HEK293 (cell line): ENCODE data around the gene ABHD14A.

Source experiments
- CTCF ChIA-PET: fragments of 350-600 bp; formaldehyde crosslinking; extraction: SDS; loops from one replicate; lab custom pipeline; 2021; ENCODE audit warnings: antibody characterized with exemption; lab: Yijun Ruan, JAX
- POLR2A ChIA-PET: fragments of 300-600 bp; formaldehyde crosslinking; extraction: SDS; loops from one replicate; lab custom pipeline; 2020; ENCODE audit warnings: antibody characterized with exemption, inconsistent platforms; lab: Yijun Ruan, JAX
- H3K27ac ChIP-seq: fragments of 200-500 bp; sonication (Bioruptor generic); 2 replicates; pipeline ENCODE4 v1.5.1; 2014; ENCODE audit warnings: low read depth, low read length, control low read depth, inconsistent platforms; ENCODE audit errors: extremely low read depth
- H3K36me3 ChIP-seq, 2 experiments: fragments of 200-500 bp in 1 of 2; sonication (Bioruptor generic) in 1 of 2; 1 replicate in 1 of 2; 2 replicates in 1 of 2; pipeline ENCODE4 v1.5.1; 2014 to 2017; ENCODE audit warnings: inconsistent platforms in 2 of 2, low read length in 2 of 2; ENCODE audit not compliant: control insufficient read depth in 2 of 2, insufficient read depth in 1 of 2
- H3K4me1 ChIP-seq: fragments of 200-500 bp; sonication (Bioruptor generic); 2 replicates; pipeline ENCODE4 v1.5.1; 2014; ENCODE audit warnings: mild to moderate bottlenecking, low read length, inconsistent platforms; ENCODE audit not compliant: control insufficient read depth, insufficient read depth
- H3K4me3 ChIP-seq: 2 replicates; pipeline ENCODE4 v1.5.1; 2011; ENCODE audit warnings: low read depth, mild to moderate bottlenecking, control low read depth, low read length, moderate library complexity
- H3K9me3 ChIP-seq: fragments of 200-500 bp; sonication (Bioruptor generic); 2 replicates; pipeline ENCODE4 v1.5.1; 2014; ENCODE audit warnings: low read depth, low read length, inconsistent platforms; ENCODE audit not compliant: control insufficient read depth, insufficient read depth
- ATF2 ChIP-seq: fragments of 450-650 bp; formaldehyde crosslinking; IDR thresholded peaks from 2 replicates; pipeline ENCODE4 v1.5.1; 2016; ENCODE audit warnings: missing biosample characterization, missing genetic modification characterization, low read depth
- GLIS2 ChIP-seq: fragments of 450-650 bp; formaldehyde crosslinking; IDR thresholded peaks from 2 replicates; pipeline ENCODE4 v1.5.1; 2016; ENCODE audit warnings: missing biosample characterization, missing genetic modification characterization
- MZF1 ChIP-seq: fragments of 450-650 bp; formaldehyde crosslinking; IDR thresholded peaks from 2 replicates; pipeline ENCODE4 v1.5.1; 2017; ENCODE audit warnings: missing biosample characterization, missing genetic modification characterization, borderline replicate concordance
- PBX3 ChIP-seq: sonication (generic); formaldehyde crosslinking; IDR thresholded peaks from 2 replicates; pipeline ENCODE4 v1.8.1; 2022; ENCODE audit warnings: mild to moderate bottlenecking, moderate library complexity, missing genetic modification reagents
- ZBTB1 ChIP-seq: fragments of 450-650 bp; formaldehyde crosslinking; IDR thresholded peaks from 2 replicates; pipeline ENCODE4 v1.5.1; 2016; ENCODE audit warnings: missing biosample characterization, missing genetic modification characterization
- ZBTB10 ChIP-seq: fragments of 450-650 bp; formaldehyde crosslinking; IDR thresholded peaks from 2 replicates; pipeline ENCODE4 v1.5.1; 2016; ENCODE audit warnings: missing biosample characterization, missing genetic modification characterization
- ZEB2 ChIP-seq: fragments of 450-650 bp; formaldehyde crosslinking; IDR thresholded peaks from 2 replicates; pipeline ENCODE4 v1.5.1; 2016; ENCODE audit warnings: missing biosample characterization, missing genetic modification characterization
- ZNF121 ChIP-seq: fragments of 450-650 bp; formaldehyde crosslinking; IDR thresholded peaks from 2 replicates; pipeline ENCODE4 v1.5.1; 2016; ENCODE audit warnings: missing biosample characterization, missing genetic modification characterization
- ZNF133 ChIP-seq: fragments of 450-650 bp; formaldehyde crosslinking; IDR thresholded peaks from 2 replicates; pipeline ENCODE4 v1.5.1; 2016; ENCODE audit warnings: missing biosample characterization, missing genetic modification characterization
- ZNF26 ChIP-seq: fragments of 450-650 bp; formaldehyde crosslinking; IDR thresholded peaks from 2 replicates; pipeline ENCODE4 v1.5.1; 2016; ENCODE audit warnings: missing biosample characterization, missing genetic modification characterization
- ZNF280D ChIP-seq: fragments of 450-650 bp; formaldehyde crosslinking; IDR thresholded peaks from 2 replicates; pipeline ENCODE4 v1.5.1; 2016; ENCODE audit warnings: missing biosample characterization, missing genetic modification characterization
- ZNF449 ChIP-seq: fragments of 450-650 bp; formaldehyde crosslinking; IDR thresholded peaks from 2 replicates; pipeline ENCODE4 v1.5.1; 2017; ENCODE audit warnings: missing biosample characterization, mild to moderate bottlenecking, missing genetic modification characterization, moderate library complexity
- ZNF48 ChIP-seq: fragments of 450-650 bp; formaldehyde crosslinking; IDR thresholded peaks from 2 replicates; pipeline ENCODE4 v1.5.1; 2016; ENCODE audit warnings: missing biosample characterization, missing genetic modification characterization
- ZNF555 ChIP-seq: fragments of 450-650 bp; formaldehyde crosslinking; conservative IDR thresholded peaks from 2 replicates; pipeline ENCODE4 v1.5.1; 2017; ENCODE audit warnings: missing biosample characterization, mild to moderate bottlenecking, missing genetic modification characterization, inconsistent platforms
- ZNF558 ChIP-seq: fragments of 450-650 bp; formaldehyde crosslinking; IDR thresholded peaks from 2 replicates; pipeline ENCODE4 v1.5.1; 2016; ENCODE audit warnings: missing biosample characterization, missing genetic modification characterization
- ZNF600 ChIP-seq: fragments of 450-650 bp; formaldehyde crosslinking; IDR thresholded peaks from 2 replicates; pipeline ENCODE4 v1.5.1; 2016; ENCODE audit warnings: missing biosample characterization, missing genetic modification characterization
- ZNF645 ChIP-seq: fragments of 450-650 bp; formaldehyde crosslinking; IDR thresholded peaks from 2 replicates; pipeline ENCODE4; 2016; ENCODE audit warnings: missing biosample characterization, missing genetic modification characterization
- ZNF664 ChIP-seq: fragments of 450-650 bp; formaldehyde crosslinking; IDR thresholded peaks from 2 replicates; pipeline ENCODE4 v1.5.1; 2016; ENCODE audit warnings: missing biosample characterization, missing genetic modification characterization
- ZNF747 ChIP-seq: fragments of 450-650 bp; formaldehyde crosslinking; IDR thresholded peaks from 2 replicates; pipeline ENCODE4 v1.5.1; 2016; ENCODE audit warnings: missing biosample characterization, missing genetic modification characterization
- ZNF776 ChIP-seq: fragments of 450-650 bp; formaldehyde crosslinking; IDR thresholded peaks from 2 replicates; pipeline ENCODE4 v1.5.0; 2017; ENCODE audit warnings: missing biosample characterization, missing genetic modification characterization, borderline replicate concordance
- ZNF843 ChIP-seq: fragments of 450-650 bp; formaldehyde crosslinking; IDR thresholded peaks from 2 replicates; pipeline ENCODE4 v1.5.1; 2016; ENCODE audit warnings: missing biosample characterization, missing genetic modification characterization
- ZSCAN30 ChIP-seq: fragments of 450-650 bp; IDR thresholded peaks from 2 replicates; pipeline ENCODE4 v1.5.1; 2018; ENCODE audit warnings: missing biosample characterization, mild to moderate bottlenecking, missing genetic modification characterization, moderate library complexity

ABHD14A gene

GRCh38 chr3:51941798-51942602 is 32.9 kb upstream of the ABHD14A start, which contains the start of the genes PARP3 and RRP9:
TSS of gene PARP3 (plus strand) at chr3:51942363. CDS start at chr3:51943356, 993 bp downstream.
TSS of gene RRP9 (minus strand) at chr3:51941904. CDS start at chr3:51941867, 37 bp downstream.
- H3K9me3 ChIP-seq: no peaks in the 10 kb centered on the region
- POLR2A ChIA-PET: interaction anchor here (1.0 to 2.8 kb wide), 8 partner anchors 9 to 442 kb away, joined by 3 to 20 read pairs (median 8); partner anchors contain the start of genes ABHD14B, ACY1, DCAF1 and RPL29
- CTCF ChIA-PET: interaction anchor here (0.6 to 2.4 kb wide), 33 partner anchors 8 to 1268 kb away, joined by 3 to 22 read pairs (median 4); partner anchors contain the start of genes ABHD14A, ABHD14B, ACY1 and DUSP7
- H3K4me1 ChIP-seq: peaks cover 4% of the 10 kb centered on the region
- H3K4me3 ChIP-seq: peak within 1 kb of the TSS; percentile 70
- peaks cover 0 to 35% of the 10 kb centered on the region in 2 experiments; a peak in 1 of 3 replicates for H3K36me3 ChIP-seq
- peak within 1 kb of the TSS; percentile 81 for H3K27ac ChIP-seq
- TF ChIP-seq GLIS2 (tag by site-specific recombination): peak; percentile 52; the same call in 1 of the 2 replicates
- peak; percentile 52; the same call in 1 of the 2 replicates for TF ChIP-seq ZSCAN30 (tag by site-specific recombination)
- no peak for TF ChIP-seq ZNF449 (tag by site-specific recombination)
- peak; percentile 45; the same call in 1 of the 2 replicates for TF ChIP-seq MZF1 (tag by site-specific recombination)
- no peak for TF ChIP-seq ATF2 (tag by site-specific recombination)
- no peak for TF ChIP-seq ZNF26
- no peak for TF ChIP-seq ZNF664
- no peak for TF ChIP-seq ZNF558 (tag by site-specific recombination)
- no peak for TF ChIP-seq ZNF133 (tag by site-specific recombination)
- TF ChIP-seq ZNF121 (tag by site-specific recombination): no peak
- 0 out of 2 replicates have a peak, but pooled peaks have one; percentile 15 for TF ChIP-seq ZNF843
- no peak for TF ChIP-seq ZNF280D
- TF ChIP-seq ZNF747 (tag by site-specific recombination): no peak
- TF ChIP-seq ZNF776 (tag by site-specific recombination): no peak
- TF ChIP-seq ZBTB10 (tag by site-specific recombination): peak; percentile 77
- no peak for TF ChIP-seq ZNF555 (tag by site-specific recombination)
- TF ChIP-seq ZBTB1 (tag by site-specific recombination): peak; percentile 17; the same call in 1 of the 2 replicates
- TF ChIP-seq ZEB2 (tag by site-specific recombination): peak; percentile 58
- no peak for TF ChIP-seq ZNF48 (tag by site-specific recombination)
- peak; percentile 81; the same call in 1 of the 2 replicates for TF ChIP-seq PBX3 (CRISPR knock-in tag)
- peak; percentile 99 for TF ChIP-seq ZNF600 (tag by site-specific recombination)
- no peak for TF ChIP-seq ZNF645 (tag by site-specific recombination)
